ENCODE measurements around the gene LAS1L.

GRCh38 chrX:65476564-65476963 lies 58.0 kb downstream of the LAS1L start:
- TF ChIP-seq ZNF449 (tag by site-specific recombination; IDR thresholded peaks at IDR 0.05) (no peak), TCF7L2 (IDR thresholded peaks at IDR 0.05; ENCODE audit: borderline replicate concordance, low read depth, low read length) (no peak), ZIC2 (tag by site-specific recombination; IDR thresholded peaks at IDR 0.05) (no peak), REST (tag by site-specific recombination; IDR thresholded peaks at IDR 0.05) (no peak), ZNF121 (tag by site-specific recombination; IDR thresholded peaks at IDR 0.05) (no peak), ZNF174 (tag by site-specific recombination; IDR thresholded peaks at IDR 0.05) (no peak), CTCF (tag by site-specific recombination; IDR thresholded peaks at IDR 0.05) (no peak), ZNF623 (tag by site-specific recombination; IDR thresholded peaks at IDR 0.05) (no peak), ZNF510 (tag by site-specific recombination; IDR thresholded peaks at IDR 0.05; ENCODE audit: insufficient replicate concordance) (no peak), ZNF768 (tag by site-specific recombination; IDR thresholded peaks at IDR 0.05) (no peak), ZNF670 (tag by site-specific recombination; IDR thresholded peaks at IDR 0.05; ENCODE audit: low read depth) (no peak), ZBTB11 (tag by site-specific recombination; conservative IDR thresholded peaks at IDR 0.05; ENCODE audit: low read depth) (no peak), ZNF114 (tag by site-specific recombination; IDR thresholded peaks at IDR 0.05) (no peak)

Measured in HEK293 (cell line).